ENCODE results near the gene ATP5F1E. TPM values are rescaled to one million over a fixed set of nuclear protein-coding genes. Genes with fewer than 3 reads are reported as not detected.

Gene ATP5F1E
- total RNA-seq, 1 experiment from 2014 or later = 50.5 TPM

DNA sequence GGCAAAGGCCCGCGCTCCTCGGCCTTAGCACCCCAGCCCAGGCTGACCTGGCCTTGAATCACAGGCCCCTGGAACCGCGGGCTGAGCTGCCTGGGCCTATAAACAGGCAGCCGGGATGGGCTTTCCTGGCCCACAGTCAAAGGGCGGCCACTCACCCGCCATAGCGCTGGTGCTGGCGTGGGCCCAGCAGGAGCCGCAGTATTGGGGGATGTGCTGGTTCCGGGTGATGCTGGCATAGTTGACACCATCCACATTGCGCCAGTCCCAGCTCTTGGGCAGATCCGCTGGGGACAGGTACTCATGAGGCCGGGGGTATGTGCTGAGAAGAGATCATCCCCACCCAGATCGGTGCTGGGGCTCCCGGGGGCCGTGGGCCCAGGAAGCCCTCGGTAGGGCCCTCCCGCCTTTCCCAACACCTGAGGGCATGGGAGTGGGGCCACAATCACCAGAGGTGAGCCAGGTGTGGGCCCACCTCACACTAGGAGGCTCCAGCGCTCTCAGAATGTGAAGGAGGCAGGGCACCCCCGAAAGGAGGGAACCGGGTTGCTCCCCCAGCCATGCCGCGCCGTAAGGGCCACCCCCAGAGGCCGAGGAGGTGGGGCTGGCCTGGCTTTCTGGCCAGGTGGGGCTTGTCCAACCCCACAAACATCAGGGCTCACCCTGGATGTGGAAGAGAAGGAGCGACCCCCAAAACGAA is 25.8 kb downstream of the ATP5F1E start:
- DNase-seq (ENCODE audit: low spot score) = no peak

DNA sequence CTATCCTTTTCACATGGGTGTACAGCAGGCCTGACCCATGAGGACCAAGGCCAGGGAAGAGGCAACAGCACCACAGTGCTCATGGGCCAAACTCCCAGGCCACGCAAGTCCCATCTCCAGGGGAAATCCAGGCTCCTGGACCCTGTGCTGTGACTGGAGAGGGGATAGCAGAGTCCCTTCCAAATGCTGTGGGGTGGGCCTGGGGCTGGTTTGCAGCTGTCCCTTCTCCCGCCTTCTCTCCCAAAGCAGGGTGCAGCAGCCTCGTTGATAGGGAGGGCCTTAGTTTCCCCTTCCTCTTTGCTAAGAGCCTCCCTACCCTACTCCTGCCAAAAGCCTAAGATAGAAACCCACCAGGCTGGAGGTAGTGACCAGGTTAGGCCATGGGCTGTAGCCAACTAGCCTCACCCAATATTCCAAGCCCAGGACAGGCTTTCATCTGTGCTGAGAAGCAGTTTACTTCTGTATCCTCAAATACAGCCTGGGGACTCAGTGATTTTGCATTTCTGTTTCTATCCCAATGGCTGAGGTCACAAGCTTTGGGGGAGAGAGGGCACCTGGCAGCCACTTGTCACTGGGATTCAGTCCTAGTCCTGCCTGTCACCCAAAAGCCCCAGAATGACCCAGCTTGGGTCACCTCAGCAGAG is 26.5 kb downstream of the ATP5F1E start:
- DNase-seq (ENCODE audit: low spot score) = no peak

DNA sequence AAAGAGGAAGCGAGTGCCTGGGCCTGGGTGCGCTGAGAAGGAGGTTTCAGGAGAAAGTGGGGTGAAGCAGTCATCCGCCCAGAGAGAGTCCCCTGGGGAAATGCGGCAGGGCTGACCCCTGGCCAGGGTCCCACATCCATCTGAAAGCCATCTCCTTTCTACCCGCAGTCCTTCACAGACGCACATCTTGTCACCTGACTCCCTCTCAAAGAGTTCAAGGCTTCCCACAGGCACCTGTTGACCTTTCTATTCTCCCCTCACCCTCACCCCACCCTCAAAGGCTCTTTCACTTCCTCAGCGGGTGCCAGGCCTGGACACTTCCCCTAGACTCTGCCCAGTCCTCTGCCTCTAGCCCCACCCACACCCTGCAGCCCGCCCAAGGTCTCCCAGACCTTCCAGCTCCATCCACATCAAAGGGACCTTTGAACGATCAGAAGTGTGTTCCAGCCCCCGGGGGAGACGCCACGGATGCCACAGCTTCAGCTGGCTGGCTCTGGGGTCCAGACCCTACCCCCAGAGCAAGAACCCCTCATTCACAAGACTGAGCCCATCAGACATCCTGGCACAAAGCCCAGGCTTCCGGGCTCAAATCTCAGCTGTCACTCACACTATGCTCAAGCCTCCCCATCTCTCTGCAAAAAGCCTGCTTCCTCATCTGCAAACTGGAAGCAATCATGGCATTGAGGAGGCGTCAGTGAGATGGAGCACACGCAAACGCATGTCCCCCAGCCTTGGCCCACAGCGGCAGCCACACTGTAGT is 27.2 kb downstream of the ATP5F1E start:
- DNase-seq (ENCODE audit: low spot score) = no peak

DNA sequence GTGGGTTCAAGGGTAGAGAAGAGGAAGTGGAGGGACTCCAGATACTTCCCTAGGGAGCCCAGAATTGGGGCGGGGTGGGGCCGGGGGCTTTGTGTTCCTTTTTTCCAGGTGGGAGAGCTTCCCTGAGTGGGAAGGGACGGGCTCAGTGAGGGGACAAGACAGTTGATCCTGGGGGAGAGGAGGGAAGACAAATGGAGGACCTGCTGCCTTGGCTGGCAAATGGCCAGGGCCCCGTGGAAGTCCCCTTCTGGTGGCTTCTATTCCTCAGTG is 27.7 kb downstream of the ATP5F1E start:
- no peak for DNase-seq (ENCODE audit: low spot score)

DNA sequence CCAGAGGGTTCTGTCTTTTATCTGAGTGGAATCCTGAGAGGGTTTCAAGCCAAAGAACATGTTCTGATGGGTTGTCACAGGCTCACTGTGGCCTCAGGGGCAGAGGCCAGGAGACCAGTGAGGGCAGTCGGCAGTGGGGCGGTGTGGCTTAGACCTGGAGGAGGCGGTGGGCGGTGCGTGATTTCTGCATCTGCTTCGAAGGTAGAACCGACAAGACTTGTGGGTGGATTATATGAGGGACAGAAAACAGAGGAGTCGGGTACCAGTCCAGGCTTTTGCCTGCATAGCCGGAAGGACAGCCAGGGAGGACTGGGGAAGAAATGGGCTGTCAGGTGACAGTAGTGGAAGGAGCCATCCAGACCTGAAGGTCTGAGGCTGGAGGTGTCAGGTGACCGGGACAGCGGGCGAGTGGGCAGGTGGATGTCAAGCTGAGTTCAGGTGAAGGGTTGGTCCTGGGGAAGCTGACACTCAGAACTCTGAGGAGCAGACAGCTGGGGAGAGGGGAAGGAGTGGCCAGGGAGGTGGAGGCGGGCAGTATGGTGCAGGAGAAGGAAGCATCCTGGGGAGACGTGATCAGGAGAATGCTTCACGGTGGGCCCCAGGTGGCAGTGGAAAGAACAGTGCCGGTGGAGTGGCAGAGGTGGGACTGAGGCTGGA is 28.2 kb downstream of the ATP5F1E start:
- DNase-seq (ENCODE audit: low spot score) = no peak

DNA sequence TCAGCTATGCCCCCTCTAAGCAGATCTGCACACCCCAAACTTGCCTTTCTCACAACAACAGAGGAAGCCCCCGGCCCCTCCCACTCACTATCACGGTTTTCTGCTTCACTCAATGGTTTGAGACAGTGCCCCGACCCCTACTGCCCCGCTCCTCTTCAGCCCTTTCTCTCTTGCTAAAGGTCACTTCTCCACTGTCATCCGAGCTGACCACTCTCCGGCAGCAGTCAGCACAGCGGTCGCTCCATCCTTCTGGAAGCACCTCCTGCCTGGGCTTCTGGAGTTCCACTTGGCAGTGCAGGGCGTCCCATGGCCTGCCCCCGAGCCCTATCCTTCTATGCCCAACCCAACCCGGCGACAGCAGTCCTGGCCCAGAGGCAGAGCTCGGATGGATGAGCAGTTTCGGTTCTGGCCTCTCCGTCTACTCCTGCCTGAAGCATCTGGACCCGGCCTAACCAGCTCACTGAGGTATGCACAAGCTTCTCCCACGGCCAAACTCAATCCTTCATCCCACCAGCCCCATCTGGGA is 29.2 kb downstream of the ATP5F1E start:
- DNase-seq (ENCODE audit: low spot score) = no peak

DNA sequence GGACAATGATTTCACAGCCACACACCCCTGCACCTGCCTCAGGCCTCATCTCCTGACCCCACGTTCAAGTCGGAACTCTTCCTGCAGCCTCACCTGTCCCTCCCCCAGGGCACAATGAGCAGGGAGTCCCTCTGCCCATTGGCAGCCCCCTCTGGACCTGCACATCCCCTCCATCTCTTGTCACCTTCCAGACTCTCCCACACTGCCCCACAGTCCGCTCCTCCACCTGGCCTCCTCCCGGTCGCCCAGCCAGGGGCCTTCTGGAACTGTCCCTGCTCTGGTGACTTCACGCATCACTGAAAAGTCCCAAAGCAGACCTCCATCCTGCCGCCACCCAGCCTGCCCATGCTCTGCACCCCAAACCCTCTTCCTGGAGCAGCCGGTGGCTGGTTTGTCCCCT is 29.7 kb downstream of the ATP5F1E start:
- DNase-seq (ENCODE audit: low spot score) = no peak

DNA sequence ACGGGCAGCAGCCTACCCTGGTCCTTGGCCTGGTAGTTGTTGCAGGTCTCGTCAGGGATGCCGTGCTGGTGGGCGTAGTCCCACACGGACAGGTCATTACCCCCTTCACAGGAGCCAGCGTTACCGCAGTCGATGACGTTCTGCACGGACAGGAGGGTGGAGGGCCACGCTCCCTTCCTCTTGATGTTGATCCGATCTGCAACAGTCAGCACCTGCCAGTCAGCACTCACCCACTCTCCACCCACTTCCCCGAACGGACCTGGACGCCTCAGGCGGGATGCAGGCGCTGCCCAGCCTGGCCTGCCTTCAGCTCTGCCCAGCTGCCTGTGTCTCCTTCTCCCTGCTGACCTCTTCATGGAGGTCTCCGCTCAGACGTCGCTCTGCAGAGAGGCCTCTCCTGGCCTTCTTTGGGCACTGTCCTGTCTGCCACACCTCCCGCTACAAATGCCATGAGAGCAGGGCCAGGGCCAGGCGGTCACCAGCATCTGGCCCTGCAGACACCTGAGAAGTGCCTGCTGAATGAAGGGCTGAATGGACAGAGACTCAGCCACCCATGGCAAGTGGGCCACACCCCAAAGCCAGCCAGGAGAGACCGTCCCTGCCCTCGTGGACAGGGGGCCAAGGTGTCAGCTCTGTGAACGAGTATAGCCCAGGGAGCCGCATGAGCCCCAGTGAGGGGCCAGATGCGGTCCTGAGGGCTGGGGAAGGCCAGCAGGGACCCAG is 30.5 kb downstream of the ATP5F1E start:
- DNase-seq (ENCODE audit: low spot score) = no peak

DNA sequence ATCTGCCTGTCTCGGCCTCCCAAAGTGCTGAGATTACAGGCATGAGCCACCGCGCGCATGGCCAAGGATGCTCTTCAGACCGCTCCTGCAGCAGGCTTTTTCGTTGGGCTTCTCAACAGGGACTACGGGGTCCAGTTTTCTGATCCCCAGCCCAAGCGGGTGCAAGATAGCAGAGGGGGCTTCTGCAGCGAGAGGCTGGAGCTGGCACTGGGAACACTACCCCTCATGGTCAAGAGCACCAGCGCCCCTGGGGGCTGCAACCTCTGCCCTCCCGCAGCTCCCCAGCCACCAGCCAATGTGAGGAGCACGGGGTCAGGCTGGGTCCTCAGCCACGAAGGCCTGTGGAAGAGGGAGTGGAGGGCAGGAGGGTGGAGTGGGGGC is 31.1 kb downstream of the ATP5F1E start:
- no peak for DNase-seq (ENCODE audit: low spot score)

DNA sequence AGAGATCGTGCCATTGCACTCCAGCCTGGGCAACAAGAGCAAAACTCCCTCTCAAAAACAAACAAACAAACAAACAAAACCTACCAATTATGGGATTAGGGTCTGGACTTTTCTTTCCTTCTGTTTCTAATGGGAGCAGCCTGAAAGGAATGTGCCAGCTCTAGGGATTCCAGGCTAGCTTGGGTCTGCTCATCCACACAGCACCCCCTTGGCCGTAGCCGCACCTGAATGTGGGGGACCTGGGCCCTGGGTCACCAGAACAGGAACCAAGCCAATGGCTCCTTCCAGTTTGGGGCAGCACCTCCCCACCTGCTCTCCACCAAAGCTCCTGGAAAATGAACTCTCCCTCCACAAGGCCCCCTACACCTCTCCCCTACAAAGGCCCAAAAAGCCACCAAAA is 31.8 kb downstream of the ATP5F1E start:
- DNase-seq (ENCODE audit: low spot score) = no peak

DNA sequence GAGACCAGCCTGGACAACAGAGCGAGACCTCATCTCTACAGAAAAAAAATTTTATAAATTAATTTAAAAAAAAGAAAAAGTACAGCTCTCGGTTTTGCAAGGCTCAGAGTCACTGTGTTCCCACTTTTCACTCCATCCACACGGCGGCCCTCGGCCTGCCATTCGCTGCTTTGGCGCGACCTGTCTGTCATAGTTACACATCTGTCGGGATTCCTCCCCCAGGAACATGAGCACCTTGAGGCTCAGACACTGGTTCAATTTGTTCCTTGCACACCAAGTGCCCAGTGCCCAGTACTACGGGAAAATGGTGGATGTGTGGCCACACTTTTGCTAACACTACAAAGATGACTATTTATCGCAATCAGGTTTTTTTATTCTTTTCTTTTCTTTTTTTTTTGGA is 33.5 kb downstream of the ATP5F1E start:
- no peak for DNase-seq (ENCODE audit: low spot score)

DNA sequence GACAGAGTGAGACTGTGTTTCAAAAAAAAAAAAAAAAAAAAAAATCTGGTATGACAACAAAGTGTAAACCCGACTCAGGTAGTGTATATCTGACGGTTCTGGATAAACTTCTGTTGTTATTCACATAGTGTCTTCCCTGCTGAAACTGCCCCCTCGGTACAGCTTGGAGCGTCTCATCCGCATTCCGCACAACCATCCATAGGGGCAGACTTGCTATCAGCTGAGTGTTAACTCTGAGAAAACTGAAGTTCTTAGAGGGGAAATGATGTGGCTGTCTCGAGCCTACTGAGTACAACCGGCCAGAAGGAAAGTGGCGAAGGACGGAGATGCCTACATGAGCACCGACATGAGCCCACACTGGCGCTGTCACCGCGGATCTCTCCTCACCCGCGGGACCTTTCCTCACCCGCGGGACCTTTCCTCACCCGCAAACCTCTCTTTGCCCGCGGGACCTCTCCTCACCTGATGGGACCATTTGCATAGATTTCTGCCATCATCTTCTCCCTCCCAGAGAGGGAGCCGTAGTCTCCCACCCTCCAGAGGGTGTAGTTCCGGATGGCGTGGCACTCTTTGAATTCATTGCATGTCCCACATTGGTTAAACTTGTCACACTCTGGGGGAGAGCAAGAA is 34.9 kb downstream of the ATP5F1E start:
- no peak for DNase-seq (ENCODE audit: low spot score)

DNA sequence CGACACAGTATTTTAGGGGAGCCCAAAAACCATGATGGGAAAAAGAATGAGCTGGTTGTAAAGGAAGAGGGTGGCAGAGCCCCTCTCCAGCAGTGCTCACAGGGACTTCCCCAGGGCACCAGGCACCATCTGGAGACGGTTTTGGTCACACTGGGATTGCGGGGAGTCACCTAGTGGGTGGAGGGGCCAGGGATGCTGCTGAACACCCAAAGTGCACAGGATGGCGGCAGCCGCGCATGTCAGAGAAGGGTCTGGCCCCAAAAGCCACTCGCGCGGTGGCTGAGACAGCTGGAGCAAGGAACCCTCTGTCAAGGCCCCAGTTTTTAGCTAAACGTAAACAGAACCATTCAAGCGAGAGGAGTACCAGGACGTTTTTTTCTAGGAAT is 35.9 kb downstream of the ATP5F1E start:
- no peak for DNase-seq (ENCODE audit: low spot score)

DNA sequence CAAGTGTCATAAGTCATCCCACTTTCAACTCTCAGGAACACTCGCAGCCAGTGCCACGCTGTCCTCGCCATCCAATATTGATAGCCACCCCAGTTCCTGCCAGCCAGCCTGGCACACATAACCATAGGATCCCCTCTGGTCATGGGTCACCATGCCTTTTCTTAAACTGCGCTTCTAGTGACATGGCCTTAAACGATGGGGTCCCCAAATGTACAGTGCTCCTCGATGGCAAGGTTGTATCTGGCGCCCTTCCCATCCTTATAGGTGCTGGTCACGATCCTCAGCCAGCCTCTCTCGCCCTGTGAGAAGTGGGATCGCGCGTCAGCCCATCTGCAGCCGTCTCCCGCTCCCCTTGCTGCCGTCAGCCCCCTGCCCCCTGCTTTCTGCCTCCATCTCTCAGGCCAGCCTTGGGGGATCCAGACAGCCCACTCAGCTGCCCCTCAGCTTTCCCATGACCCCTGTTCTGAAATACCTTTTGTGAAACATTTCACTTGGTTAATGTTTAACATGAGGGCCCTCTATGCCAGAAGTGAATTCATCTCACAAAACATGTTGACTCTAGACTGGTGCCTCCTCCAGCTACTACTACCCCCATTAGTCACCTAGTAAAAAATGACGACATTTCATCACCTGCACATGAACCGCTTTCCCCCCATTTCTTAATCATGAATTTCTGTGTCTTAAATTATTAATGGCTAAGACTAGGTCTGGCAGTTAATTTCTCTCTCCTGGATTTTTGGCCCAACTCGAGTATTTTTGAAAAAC is 36.5 kb downstream of the ATP5F1E start:
- no peak for DNase-seq (ENCODE audit: low spot score)

DNA sequence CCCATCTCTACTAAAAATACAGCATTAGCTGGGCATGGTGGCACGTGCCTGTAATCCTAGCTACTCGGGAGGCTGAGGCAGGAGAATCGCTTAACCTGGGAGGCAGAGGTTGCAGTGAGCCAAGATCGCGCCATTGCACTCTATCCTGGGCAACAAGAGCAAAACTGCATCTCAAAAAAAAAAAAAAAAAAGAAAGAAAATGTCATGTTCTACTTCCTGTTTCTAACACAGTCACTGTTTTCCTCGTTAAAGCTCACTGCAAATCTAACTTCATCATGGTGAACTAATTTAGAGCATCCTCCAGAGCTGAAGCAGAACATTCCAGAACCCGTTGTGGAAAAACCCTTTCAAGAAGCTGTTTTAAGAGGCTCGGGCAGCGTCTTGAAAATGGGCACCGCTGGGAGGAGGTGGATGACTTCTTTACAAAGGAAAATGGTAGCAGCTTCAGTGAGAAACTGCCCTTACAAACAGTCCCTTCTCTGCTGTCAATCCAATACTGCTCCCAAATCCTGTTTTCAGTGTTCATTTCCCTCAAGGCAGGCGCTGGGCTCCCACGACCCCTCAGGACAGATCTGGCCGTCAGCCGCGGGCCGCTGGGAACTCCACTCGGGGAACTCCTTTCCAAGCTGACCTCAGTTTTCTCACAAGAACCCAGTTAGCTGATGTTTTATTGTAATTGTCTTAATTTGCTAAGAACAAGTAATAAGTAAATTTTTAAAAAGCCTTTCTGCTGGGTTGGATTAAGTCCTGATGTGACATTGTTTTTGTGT is 37.6 kb downstream of the ATP5F1E start:
- no peak for DNase-seq (ENCODE audit: low spot score)

DNA sequence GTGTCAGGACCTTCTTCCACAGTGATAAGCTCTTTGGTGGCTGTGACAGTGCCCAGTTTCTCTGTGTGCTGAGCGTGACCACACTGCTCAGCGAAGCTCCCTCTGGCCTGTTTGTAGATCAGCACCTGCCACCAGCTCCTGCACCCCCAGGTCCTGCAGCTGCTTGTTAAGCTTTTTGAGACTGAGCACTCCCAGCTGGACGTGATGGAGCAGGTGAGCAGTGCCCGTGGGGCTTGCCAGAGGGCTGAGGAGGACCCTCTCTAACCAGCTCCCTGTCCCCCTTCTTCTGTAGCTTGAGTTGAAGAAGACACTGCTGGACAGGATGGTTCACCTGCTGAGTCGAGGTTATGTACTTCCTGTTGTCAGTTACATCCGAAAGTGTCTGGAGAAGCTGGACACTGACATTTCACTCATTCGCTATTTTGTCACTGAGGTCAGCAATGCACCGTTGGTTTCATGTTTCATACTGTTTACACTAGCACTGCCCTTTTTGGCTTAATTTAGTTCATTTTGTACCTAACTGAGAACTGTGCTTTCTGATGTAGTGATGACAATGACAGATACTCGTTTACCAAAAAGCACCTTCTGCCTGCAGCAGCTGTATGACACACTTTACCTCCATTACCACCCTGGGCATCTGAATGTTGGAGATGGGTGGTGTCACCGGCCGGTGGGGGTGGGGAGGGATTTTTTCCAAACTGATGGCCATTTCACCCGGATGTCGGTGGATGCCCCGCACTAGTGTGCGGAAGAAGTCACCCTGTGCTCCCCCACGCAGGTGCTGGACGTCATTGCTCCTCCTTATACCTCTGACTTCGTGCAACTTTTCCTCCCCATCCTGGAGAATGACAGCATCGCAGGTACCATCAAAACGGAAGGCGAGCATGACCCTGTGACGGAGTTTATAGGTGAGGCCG is 38.5 kb downstream of the ATP5F1E start:
- no peak for DNase-seq (ENCODE audit: low spot score)

DNA sequence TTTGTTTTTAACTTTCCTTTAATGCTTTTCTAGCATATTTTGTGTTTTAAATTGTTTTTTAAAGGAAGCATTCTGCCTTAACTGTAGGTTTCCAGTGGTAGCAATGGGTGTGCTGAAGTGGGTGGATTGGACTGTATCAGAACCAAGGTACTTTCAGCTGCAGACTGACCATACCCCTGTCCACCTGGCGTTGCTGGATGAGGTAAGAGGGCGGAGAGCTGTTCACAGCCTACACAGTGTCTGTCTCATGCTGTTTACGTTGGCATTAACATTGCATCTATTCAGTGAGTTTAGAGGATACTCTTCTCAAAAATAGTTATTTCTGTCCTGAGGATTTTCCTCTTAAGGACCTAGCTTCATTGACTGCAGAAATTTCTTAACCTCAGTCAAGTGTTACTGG is 39.2 kb downstream of the ATP5F1E start:
- no peak for DNase-seq (ENCODE audit: low spot score)

DNA sequence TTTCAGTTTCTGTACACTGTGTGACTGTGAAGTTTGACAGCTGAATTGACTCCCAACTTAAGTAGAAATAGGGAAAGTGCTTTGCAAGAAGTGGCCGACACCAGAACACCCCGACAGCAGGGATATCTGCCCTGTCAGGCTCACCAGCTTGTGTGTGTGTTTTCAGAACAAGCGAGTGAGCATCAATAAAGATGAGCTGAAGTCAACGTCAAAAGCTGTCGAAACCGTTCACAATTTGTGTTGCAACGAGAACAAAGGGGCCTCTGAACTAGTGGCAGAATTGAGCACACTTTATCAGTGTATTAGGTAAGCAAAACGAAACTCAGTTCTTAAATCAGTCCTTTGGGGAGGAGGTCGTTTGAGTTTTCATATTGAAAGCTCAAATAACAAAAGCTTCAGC is 40.4 kb downstream of the ATP5F1E start:
- no peak for DNase-seq (ENCODE audit: low spot score)
